ENCODE data around the gene RIPPLY3.

DNA sequence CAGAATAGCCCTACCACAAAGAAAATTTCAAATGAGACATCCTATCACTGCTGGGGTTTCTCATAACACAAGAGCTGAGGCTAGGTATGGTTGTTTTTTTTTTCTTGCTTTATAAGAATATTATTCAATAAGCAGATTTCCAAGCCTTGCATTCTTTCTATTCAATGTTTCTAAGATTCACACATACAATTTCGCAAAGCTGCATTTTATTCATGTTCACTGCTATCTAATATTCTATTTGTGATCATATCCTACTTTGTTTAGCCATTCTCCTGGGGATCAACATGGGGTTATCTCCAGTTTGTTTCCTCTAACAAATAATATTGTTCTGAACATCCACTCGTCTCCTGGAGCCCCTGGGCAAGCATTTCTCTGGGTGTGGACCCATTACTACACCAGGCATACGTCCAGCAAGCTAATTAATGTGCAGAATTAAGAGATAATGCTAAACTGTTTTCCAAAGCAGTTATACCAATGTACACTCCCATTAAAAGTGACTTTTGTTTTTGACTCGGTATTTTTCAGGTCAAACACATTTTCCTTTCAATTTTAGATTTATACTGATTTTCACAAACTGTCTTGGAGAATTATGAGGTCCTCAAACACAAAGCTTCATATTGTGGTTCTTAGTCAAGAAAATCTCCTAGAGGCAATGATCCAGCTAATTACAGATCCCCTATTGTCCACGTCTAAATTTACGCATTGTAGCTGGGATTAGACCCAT lies 24.4 kb upstream of the RIPPLY3 start:
- TF ChIP-seq, protein P1, sequence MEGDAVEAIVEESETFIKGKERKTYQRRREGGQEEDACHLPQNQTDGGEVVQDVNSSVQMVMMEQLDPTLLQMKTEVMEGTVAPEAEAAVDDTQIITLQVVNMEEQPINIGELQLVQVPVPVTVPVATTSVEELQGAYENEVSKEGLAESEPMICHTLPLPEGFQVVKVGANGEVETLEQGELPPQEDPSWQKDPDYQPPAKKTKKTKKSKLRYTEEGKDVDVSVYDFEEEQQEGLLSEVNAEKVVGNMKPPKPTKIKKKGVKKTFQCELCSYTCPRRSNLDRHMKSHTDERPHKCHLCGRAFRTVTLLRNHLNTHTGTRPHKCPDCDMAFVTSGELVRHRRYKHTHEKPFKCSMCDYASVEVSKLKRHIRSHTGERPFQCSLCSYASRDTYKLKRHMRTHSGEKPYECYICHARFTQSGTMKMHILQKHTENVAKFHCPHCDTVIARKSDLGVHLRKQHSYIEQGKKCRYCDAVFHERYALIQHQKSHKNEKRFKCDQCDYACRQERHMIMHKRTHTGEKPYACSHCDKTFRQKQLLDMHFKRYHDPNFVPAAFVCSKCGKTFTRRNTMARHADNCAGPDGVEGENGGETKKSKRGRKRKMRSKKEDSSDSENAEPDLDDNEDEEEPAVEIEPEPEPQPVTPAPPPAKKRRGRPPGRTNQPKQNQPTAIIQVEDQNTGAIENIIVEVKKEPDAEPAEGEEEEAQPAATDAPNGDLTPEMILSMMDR (conservative IDR thresholded peaks at IDR 0.05) = no peak
- TF ChIP-seq ZFX (IDR thresholded peaks at IDR 0.05) = no peak

Data from C4-2B (cell line).